K562 (cell line): ENCODE measurements around the gene ALDH18A1. TPM values are rescaled to one million over a fixed set of nuclear protein-coding genes. Genes with fewer than 3 reads are reported as not detected.

Experiments
- CBX2 ChIP-seq: fragments of 200-600 bp; sonication (generic); IDR thresholded peaks from one replicate; pipeline ENCODE4 v1.6.1; 2012; ENCODE audit warnings: mild to moderate bottlenecking, low read length, inconsistent platforms; ENCODE audit not compliant: insufficient read depth, poor library complexity, severe bottlenecking
- ETV5 ChIP-seq: sonication (generic); formaldehyde crosslinking; IDR thresholded peaks from 2 replicates; pipeline ENCODE4 v1.4.0; 2020; ENCODE audit warnings: low read depth, mild to moderate bottlenecking, missing genetic modification reagents
- FUS ChIP-seq: fragments of 200-400 bp; formaldehyde crosslinking; optimal IDR thresholded peaks from 2 replicates; pipeline ENCODE3; 2017; ENCODE audit warnings: low read depth, low read length
- HMG20B ChIP-seq: fragments of 250-450 bp; sonication (Bioruptor Pico); IDR thresholded peaks from 2 replicates; pipeline ENCODE4 v1.5.0; 2021; ENCODE audit warnings: mild to moderate bottlenecking
- HSF4 ChIP-seq: fragments of 250-450 bp; sonication (Bioruptor Pico); IDR thresholded peaks from 2 replicates; pipeline ENCODE4 v2.1.2; 2022; ENCODE audit warnings: mild to moderate bottlenecking, moderate library complexity, borderline replicate concordance
- MTA3 ChIP-seq: fragments of 450-650 bp; formaldehyde crosslinking; IDR thresholded peaks from 2 replicates; pipeline ENCODE4 v1.6.1; 2017; ENCODE audit warnings: mild to moderate bottlenecking, borderline replicate concordance
- POLR3A ChIP-seq: IDR thresholded peaks from 2 replicates; pipeline ENCODE4 v1.6.1; 2011; ENCODE audit warnings: borderline replicate concordance, mild to moderate bottlenecking, moderate library complexity; ENCODE audit not compliant: insufficient read length, insufficient read depth; ENCODE audit errors: extremely low read depth
- STAG1 ChIP-seq: sonication (generic); formaldehyde crosslinking; IDR thresholded peaks from 2 replicates; pipeline ENCODE4 v1.5.0; 2020; ENCODE audit warnings: missing genetic modification reagents, borderline replicate concordance
- ZNF830 ChIP-seq: fragments of 250-450 bp; sonication (Bioruptor Pico); IDR thresholded peaks from 2 replicates; pipeline ENCODE4 v1.5.0; 2021; ENCODE audit warnings: mild to moderate bottlenecking
- polyA plus RNA-seq, 8 experiments: library from polyadenylated mRNA; depleted of rRNA in 4 of 8; stranded (reverse) in 5 of 8; unstranded in 3 of 8; fragments of >200 nt; fragmentation: Nextera tagmentation in 2 of 8; fragmentation: Illumina TruSeq in 1 of 8; extraction: Ambion mirVana in 2 of 8; extraction: Trizol in 1 of 8; gene quantifications; 2 replicates each; pipeline versions ENCODE4 v1.2.1 to v1.2.3, GENCODE V29; 2011 to 2014; ENCODE audit warnings: inconsistent platforms in 1 of 8, missing spikeins in 1 of 8
- total RNA-seq, 7 experiments: library from RNA; depleted of rRNA in 6 of 7; stranded (reverse); fragments of >200 nt in 6 of 7; fragmentation: Illumina TruSeq in 2 of 7; extraction: Trizol in 2 of 7; gene quantifications; 2 replicates each; pipeline versions ENCODE4 v1.2.1 to v1.2.3, GENCODE V29; 2011 to 2021; ENCODE audit warnings: low replicate concordance in 1 of 7
- TF ChIP-seq, protein P1 (sequence below): fragments of 250-450 bp; sonication (Bioruptor Pico); IDR thresholded peaks from 2 replicates; pipeline ENCODE4 v1.5.0; 2021; ENCODE audit warnings: mild to moderate bottlenecking, borderline replicate concordance
- TF ChIP-seq, protein P2 (sequence below), 2 experiments: fragments of 450-650 bp; conservative IDR thresholded peaks; 2 replicates each; pipeline ENCODE4 v1.6.1; 2017; ENCODE audit warnings: mild to moderate bottlenecking in 2 of 2, moderate library complexity in 2 of 2
- TF ChIP-seq, protein P3 (sequence below), 2 experiments: fragments of 450-650 bp; IDR thresholded peaks; 2 replicates each; pipeline ENCODE4 v1.6.1; 2018; ENCODE audit warnings: mild to moderate bottlenecking in 2 of 2, low read depth in 1 of 2; ENCODE audit not compliant: partially characterized antibody in 2 of 2

ALDH18A1 gene
- total and polyA plus RNA-seq, 9 of the 15 experiments (the other 6 are each of a cell fraction or from before 2014, with no cell fraction given), result 12.0 to 83.3 (median 43.8) TPM

DNA sequence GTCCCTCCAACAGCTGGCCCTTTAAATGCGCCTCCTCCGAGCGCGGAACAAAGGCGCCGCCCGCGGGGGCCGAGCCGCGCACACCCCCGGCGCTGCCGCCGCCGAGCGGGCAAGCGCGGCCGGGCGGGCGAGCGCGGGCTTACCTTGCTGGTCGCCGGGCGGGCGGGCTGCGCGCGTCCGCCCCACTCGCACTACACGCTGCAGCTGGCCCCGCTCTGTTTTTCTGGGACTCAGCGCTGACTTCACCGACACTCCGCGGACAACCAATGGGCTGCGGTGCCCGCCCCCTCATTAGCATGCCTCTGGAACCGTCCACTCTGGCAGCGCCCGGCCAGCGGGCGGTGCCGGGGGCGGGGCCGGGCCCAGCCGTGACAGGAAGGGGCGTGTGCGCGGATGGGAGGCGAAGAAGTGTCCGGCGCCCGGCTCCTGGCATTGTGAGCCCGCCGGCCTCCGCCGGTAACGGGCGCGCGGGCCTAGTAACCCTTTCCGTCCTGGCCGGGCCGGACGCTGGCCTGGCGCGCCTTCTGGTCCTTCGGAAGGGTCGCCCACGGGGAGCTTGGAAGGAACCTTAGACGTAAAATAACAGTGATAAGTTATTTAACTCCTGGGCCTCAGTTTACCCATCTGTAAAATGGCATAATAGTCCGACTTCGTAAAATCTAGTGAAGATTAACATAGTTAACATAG lies 95.2 kb downstream of the ALDH18A1 start, which contains the start of gene SORBS1 (continued):
- TF ChIP-seq, protein P1, sequence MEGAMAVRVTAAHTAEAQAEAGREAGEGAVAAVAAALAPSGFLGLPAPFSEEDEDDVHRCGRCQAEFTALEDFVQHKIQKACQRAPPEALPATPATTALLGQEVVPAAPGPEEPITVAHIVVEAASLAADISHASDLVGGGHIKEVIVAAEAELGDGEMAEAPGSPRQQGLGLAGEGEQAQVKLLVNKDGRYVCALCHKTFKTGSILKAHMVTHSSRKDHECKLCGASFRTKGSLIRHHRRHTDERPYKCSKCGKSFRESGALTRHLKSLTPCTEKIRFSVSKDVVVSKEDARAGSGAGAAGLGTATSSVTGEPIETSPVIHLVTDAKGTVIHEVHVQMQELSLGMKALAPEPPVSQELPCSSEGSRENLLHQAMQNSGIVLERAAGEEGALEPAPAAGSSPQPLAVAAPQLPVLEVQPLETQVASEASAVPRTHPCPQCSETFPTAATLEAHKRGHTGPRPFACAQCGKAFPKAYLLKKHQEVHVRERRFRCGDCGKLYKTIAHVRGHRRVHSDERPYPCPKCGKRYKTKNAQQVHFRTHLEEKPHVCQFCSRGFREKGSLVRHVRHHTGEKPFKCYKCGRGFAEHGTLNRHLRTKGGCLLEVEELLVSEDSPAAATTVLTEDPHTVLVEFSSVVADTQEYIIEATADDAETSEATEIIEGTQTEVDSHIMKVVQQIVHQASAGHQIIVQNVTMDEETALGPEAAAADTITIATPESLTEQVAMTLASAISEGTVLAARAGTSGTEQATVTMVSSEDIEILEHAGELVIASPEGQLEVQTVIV (CRISPR knock-in tag), result no peak
- TF ChIP-seq MTA3 (0 out of 2 replicates have a peak, but pooled peaks have one; percentile 40), FUS (no peak), CBX2 (no peak), STAG1 (CRISPR knock-in tag) (no peak), HSF4 (CRISPR knock-in tag) (no peak), ZNF830 (CRISPR knock-in tag) (no peak), POLR3A (no peak), HMG20B (CRISPR knock-in tag) (no peak), ETV5 (CRISPR knock-in tag) (no peak)
- TF ChIP-seq, protein P2, sequence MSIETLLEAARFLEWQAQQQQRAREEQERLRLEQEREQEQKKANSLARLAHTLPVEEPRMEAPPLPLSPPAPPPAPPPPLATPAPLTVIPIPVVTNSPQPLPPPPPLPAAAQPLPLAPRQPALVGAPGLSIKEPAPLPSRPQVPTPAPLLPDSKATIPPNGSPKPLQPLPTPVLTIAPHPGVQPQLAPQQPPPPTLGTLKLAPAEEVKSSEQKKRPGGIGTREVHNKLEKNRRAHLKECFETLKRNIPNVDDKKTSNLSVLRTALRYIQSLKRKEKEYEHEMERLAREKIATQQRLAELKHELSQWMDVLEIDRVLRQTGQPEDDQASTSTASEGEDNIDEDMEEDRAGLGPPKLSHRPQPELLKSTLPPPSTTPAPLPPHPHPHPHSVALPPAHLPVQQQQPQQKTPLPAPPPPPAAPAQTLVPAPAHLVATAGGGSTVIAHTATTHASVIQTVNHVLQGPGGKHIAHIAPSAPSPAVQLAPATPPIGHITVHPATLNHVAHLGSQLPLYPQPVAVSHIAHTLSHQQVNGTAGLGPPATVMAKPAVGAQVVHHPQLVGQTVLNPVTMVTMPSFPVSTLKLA (conservative IDR thresholded peaks at IDR 0.05), result peak; percentile 53 to 81; a peak in 3 of 4 replicates
- TF ChIP-seq, protein P3, sequence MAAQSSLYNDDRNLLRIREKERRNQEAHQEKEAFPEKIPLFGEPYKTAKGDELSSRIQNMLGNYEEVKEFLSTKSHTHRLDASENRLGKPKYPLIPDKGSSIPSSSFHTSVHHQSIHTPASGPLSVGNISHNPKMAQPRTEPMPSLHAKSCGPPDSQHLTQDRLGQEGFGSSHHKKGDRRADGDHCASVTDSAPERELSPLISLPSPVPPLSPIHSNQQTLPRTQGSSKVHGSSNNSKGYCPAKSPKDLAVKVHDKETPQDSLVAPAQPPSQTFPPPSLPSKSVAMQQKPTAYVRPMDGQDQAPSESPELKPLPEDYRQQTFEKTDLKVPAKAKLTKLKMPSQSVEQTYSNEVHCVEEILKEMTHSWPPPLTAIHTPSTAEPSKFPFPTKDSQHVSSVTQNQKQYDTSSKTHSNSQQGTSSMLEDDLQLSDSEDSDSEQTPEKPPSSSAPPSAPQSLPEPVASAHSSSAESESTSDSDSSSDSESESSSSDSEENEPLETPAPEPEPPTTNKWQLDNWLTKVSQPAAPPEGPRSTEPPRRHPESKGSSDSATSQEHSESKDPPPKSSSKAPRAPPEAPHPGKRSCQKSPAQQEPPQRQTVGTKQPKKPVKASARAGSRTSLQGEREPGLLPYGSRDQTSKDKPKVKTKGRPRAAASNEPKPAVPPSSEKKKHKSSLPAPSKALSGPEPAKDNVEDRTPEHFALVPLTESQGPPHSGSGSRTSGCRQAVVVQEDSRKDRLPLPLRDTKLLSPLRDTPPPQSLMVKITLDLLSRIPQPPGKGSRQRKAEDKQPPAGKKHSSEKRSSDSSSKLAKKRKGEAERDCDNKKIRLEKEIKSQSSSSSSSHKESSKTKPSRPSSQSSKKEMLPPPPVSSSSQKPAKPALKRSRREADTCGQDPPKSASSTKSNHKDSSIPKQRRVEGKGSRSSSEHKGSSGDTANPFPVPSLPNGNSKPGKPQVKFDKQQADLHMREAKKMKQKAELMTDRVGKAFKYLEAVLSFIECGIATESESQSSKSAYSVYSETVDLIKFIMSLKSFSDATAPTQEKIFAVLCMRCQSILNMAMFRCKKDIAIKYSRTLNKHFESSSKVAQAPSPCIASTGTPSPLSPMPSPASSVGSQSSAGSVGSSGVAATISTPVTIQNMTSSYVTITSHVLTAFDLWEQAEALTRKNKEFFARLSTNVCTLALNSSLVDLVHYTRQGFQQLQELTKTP (IDR thresholded peaks at IDR 0.05; ENCODE audit: low read depth in 1 of 2, partially characterized antibody in 2 of 2), result no peak
